ENCODE measurements around the gene KRTAP9-9. TPM values are rescaled to one million over a fixed set of nuclear protein-coding genes. Genes with fewer than 3 reads are reported as not detected.
"Not testable (repeated sequence)": the region's sequence is repeated elsewhere in the genome, so short reads cannot be mapped to it uniquely, and the experiment has no call there.

Gene KRTAP9-9
- total RNA-seq, result not detected

- not testable (repeated sequence) for H3K9me3 ChIP-seq; H3K4me3 ChIP-seq; H3K27ac ChIP-seq; DNase-seq (ENCODE audit: low spot score); H3K36me3 ChIP-seq; H3K4me1 ChIP-seq; H3K27me3 ChIP-seq
Observed at GRCh38 chr17:41255381-41256290, at the start of gene KRTAP9-9. KRTAP9-9 (plus strand) TSS chr17:41255384.

- DNase-seq (ENCODE audit: low spot score), result no peak
- Histone ChIP-seq H3K9me3 (no peaks in the 10 kb centered on the region), H3K27ac (no peak overlapping the region), H3K4me1 (no peaks in the 10 kb centered on the region), H3K4me3 (no peak overlapping the region), H3K27me3 (no peaks in the 10 kb centered on the region), H3K36me3 (no peaks in the 10 kb centered on the region)
- TF ChIP-seq CTCF (IDR thresholded peaks at IDR 0.05), result no peak
Observed at GRCh38 chr17:41211845-41212466, 43.2 kb upstream of the KRTAP9-9 start.

GRCh38 chr17:41212524-41213169 is 42.5 kb upstream of the KRTAP9-9 start:
- Histone ChIP-seq H3K27me3 (no peaks in the 10 kb centered on the region), H3K4me1 (no peaks in the 10 kb centered on the region), H3K4me3 (no peak overlapping the region), H3K36me3 (no peaks in the 10 kb centered on the region), H3K27ac (no peak overlapping the region), H3K9me3 (no peaks in the 10 kb centered on the region)
- TF ChIP-seq CTCF (IDR thresholded peaks at IDR 0.05), result no peak
- no peak for DNase-seq (ENCODE audit: low spot score)

GRCh38 chr17:41215681-41216080 is 39.5 kb upstream of the KRTAP9-9 start:
- TF ChIP-seq CTCF (IDR thresholded peaks at IDR 0.05), result no peak
- H3K4me3 ChIP-seq, result no peak overlapping the region
- H3K27ac ChIP-seq, result no peak overlapping the region
- no peaks in the 10 kb centered on the region for H3K9me3 ChIP-seq
- H3K4me1 ChIP-seq, result no peaks in the 10 kb centered on the region
- H3K36me3 ChIP-seq, result no peaks in the 10 kb centered on the region
- no peaks in the 10 kb centered on the region for H3K27me3 ChIP-seq
- DNase-seq (ENCODE audit: low spot score), result no peak

- H3K4me1 ChIP-seq, result no peaks in the 10 kb centered on the region
- no peaks in the 10 kb centered on the region for H3K27me3 ChIP-seq
- no peak for DNase-seq (ENCODE audit: low spot score)
- no peaks in the 10 kb centered on the region for H3K9me3 ChIP-seq
- no peak overlapping the region for H3K27ac ChIP-seq
- TF ChIP-seq CTCF (IDR thresholded peaks at IDR 0.05), result no peak
- no peaks in the 10 kb centered on the region for H3K36me3 ChIP-seq
- H3K4me3 ChIP-seq, result no peak overlapping the region
Observed at GRCh38 chr17:41223821-41224220, 31.4 kb upstream of the KRTAP9-9 start.

- Histone ChIP-seq H3K27ac (no peak overlapping the region), H3K4me1 (no peaks in the 10 kb centered on the region), H3K9me3 (no peaks in the 10 kb centered on the region), H3K4me3 (no peak overlapping the region), H3K27me3 (no peaks in the 10 kb centered on the region), H3K36me3 (no peaks in the 10 kb centered on the region)
- DNase-seq (ENCODE audit: low spot score), result no peak
- TF ChIP-seq CTCF (IDR thresholded peaks at IDR 0.05), result no peak
Observed at GRCh38 chr17:41226051-41226450, 29.1 kb upstream of the KRTAP9-9 start.

- DNase-seq (ENCODE audit: low spot score); H3K4me1 ChIP-seq; H3K4me3 ChIP-seq; H3K9me3 ChIP-seq; H3K27me3 ChIP-seq; H3K27ac ChIP-seq; H3K36me3 ChIP-seq: not testable (repeated sequence)
Observed at GRCh38 chr17:41226598-41227095, 28.5 kb upstream of the KRTAP9-9 start, which contains the start of gene KRTAP9-2. KRTAP9-2 (plus strand) TSS chr17:41226648; CDS start chr17:41226655, 7 bp downstream.
